ENCODE results near the gene DUT. TPM values are rescaled to one million over a fixed set of nuclear protein-coding genes. Genes with fewer than 3 reads are reported as not detected.

The DUT gene
- total RNA-seq, 1 donor from 2014 or later, result 84.5 TPM

DNA sequence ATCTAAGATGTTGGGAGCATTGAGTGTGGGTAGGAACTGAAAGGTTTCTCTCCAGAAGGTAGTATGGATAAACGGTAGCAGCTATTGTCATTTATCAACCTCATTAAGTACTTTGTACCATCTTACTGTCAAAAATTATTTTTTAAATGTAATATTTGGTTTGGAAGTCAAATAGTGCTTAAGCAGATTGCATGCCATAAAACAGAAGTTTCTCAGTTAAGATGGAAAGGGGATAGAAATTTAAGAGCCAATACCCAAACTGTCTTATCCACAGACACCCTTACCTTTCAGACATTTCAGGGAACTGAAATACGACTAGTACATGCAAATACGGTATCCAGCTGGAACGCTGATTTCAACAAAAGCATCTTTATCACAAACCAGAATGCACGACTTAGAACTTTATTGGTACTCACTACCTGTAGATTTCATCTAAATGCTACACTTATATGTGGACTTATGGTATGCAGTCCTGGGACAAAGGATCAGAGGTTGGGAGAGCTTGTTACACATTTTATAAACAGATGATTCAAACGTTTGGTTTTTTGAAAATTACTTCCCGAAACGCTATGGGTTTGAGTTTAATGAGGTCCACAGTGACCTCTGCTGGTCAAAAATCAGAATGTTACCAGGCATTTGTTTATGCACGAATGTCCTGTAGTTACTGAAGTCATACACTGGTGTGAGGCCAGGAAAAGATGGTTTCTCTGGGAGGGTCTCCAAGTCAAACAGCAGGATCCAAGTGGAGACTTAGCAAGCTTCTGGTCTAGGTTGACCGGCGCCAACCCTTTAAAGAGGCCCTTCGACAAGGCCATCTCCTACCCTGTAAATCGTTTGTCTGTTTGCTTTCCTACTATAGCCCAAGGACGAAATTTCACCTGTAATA is 45.7 kb upstream of the DUT start:
- Histone ChIP-seq H3K4me3 (peak overlapping the region; percentile 8 to 17), H3K27me3 (no peaks in the 10 kb centered on the region), H3K36me3 (no peaks in the 10 kb centered on the region), H3K27ac (no peak overlapping the region), H3K4me1 (peaks cover 6% of the 10 kb centered on the region), H3K9me3 (no peaks in the 10 kb centered on the region)
- no peak for DNase-seq (ENCODE audit: extremely low spot score in 2 of 2)
- TF ChIP-seq POLR2A (IDR thresholded peaks at IDR 0.05) (no peak), POLR2AphosphoS5 (IDR thresholded peaks at IDR 0.05; ENCODE audit: insufficient read depth in 1 of 2, low read depth in 1 of 2) (peak in 1 of 2 donors; percentile 12), CTCF (IDR thresholded peaks at IDR 0.05) (peak; percentile 50 to 73 (median 59))
- intact Hi-C loops (cut with DNase I), result no loop called here

DNA sequence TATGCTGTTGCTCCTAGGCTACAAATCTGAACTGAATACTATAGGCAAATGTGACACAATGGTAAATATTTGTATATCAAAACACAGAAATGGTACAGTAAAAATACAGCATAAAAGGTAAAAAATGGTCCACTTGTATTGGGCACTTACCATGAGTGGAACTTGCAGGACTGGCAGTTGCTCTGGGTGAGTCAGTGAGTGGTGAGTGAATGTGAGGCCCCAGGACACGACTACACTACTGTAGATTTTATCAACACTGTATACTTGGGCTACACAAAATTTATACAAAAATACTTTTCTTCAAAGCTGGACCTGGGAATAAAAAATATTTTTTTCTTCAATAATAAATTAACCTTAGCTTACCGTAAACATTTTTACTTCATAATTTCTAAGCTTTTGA is 41.6 kb upstream of the DUT start:
- no peak for DNase-seq (ENCODE audit: extremely low spot score in 2 of 2)
- Histone ChIP-seq H3K9me3 (no peaks in the 10 kb centered on the region), H3K4me3 (no peak overlapping the region), H3K36me3 (no peaks in the 10 kb centered on the region), H3K27ac (no peak overlapping the region), H3K27me3 (no peaks in the 10 kb centered on the region), H3K4me1 (peaks cover 6% of the 10 kb centered on the region)
- TF ChIP-seq POLR2AphosphoS5 (IDR thresholded peaks at IDR 0.05; ENCODE audit: insufficient read depth in 1 of 2, low read depth in 1 of 2) (no peak), CTCF (IDR thresholded peaks at IDR 0.05) (no peak), POLR2A (IDR thresholded peaks at IDR 0.05) (no peak)
- intact Hi-C loops (cut with DNase I), result no loop called here

DNA sequence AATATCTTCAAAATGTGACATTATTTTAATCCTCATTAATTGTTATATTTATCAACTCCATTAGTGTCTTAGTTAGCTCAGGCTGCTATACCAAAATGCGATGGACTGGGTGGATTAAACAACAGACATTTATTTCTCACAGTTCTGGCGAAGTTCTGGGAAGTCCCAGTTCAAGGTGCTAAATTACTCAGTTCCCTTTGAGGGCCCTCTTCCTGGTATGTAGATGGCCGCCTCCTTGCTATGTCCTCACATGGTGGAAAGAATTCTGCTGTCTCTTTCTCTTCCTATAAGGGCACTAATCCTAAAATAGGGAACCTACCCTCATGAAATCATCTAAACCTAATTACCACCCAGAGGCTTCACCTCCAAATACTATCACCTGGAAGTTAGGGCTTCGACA is 38.8 kb upstream of the DUT start:
- intact Hi-C loops (cut with DNase I), result no loop called here
- H3K36me3 ChIP-seq, result no peaks in the 10 kb centered on the region
- no peak for DNase-seq (ENCODE audit: extremely low spot score in 2 of 2)
- TF ChIP-seq POLR2A (IDR thresholded peaks at IDR 0.05) (no peak), POLR2AphosphoS5 (IDR thresholded peaks at IDR 0.05; ENCODE audit: insufficient read depth in 1 of 2, low read depth in 1 of 2) (no peak), CTCF (IDR thresholded peaks at IDR 0.05) (no peak)
- H3K4me3 ChIP-seq, result no peak overlapping the region
- H3K4me1 ChIP-seq, result no peaks in the 10 kb centered on the region
- H3K27ac ChIP-seq, result no peak overlapping the region
- no peaks in the 10 kb centered on the region for H3K27me3 ChIP-seq
- no peaks in the 10 kb centered on the region for H3K9me3 ChIP-seq

GRCh38 chr15:48297668-48298067 is 33.6 kb upstream of the DUT start:
- H3K27ac ChIP-seq, result no peak overlapping the region
- no peak overlapping the region for H3K4me3 ChIP-seq
- TF ChIP-seq POLR2A (IDR thresholded peaks at IDR 0.05), result no peak
- no peak for TF ChIP-seq POLR2AphosphoS5 (IDR thresholded peaks at IDR 0.05; ENCODE audit: insufficient read depth in 1 of 2, low read depth in 1 of 2)
- no peak for TF ChIP-seq CTCF (IDR thresholded peaks at IDR 0.05)
- H3K27me3 ChIP-seq, result no peaks in the 10 kb centered on the region
- H3K36me3 ChIP-seq, result no peaks in the 10 kb centered on the region
- intact Hi-C loops (cut with DNase I), result no loop called here
- no peaks in the 10 kb centered on the region for H3K4me1 ChIP-seq
- H3K9me3 ChIP-seq, result no peaks in the 10 kb centered on the region
- DNase-seq (ENCODE audit: extremely low spot score in 2 of 2), result no peak

- TF ChIP-seq POLR2AphosphoS5 (IDR thresholded peaks at IDR 0.05; ENCODE audit: insufficient read depth in 1 of 2, low read depth in 1 of 2) (no peak), POLR2A (IDR thresholded peaks at IDR 0.05) (no peak), CTCF (IDR thresholded peaks at IDR 0.05) (no peak)
- Histone ChIP-seq H3K27ac (no peak overlapping the region), H3K4me3 (no peak overlapping the region), H3K4me1 (no peaks in the 10 kb centered on the region), H3K9me3 (no peaks in the 10 kb centered on the region), H3K27me3 (no peaks in the 10 kb centered on the region), H3K36me3 (no peaks in the 10 kb centered on the region)
- DNase-seq (ENCODE audit: extremely low spot score in 2 of 2), result no peak
- intact Hi-C loops (cut with DNase I), result no loop called here
Measured at GRCh38 chr15:48298914-48299313, 32.3 kb upstream of the DUT start.
